GM18873 (cell line): ENCODE results near the gene LCE1E.

Experiments
- ATAC-seq: cut with Tn5 transposase; IDR thresholded peaks from one replicate; pipeline ENCODE4 v1.9.1; 2021; ENCODE audit warnings: mild to moderate bottlenecking, moderate library complexity, moderate number of reproducible peaks; ENCODE audit not compliant: unreplicated experiment, low FRiP score

Gene LCE1E, protein sequence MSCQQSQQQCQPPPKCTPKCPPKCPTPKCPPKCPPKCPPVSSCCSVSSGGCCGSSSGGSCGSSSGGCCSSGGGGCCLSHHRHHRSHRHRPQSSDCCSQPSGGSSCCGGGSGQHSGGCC

DNA sequence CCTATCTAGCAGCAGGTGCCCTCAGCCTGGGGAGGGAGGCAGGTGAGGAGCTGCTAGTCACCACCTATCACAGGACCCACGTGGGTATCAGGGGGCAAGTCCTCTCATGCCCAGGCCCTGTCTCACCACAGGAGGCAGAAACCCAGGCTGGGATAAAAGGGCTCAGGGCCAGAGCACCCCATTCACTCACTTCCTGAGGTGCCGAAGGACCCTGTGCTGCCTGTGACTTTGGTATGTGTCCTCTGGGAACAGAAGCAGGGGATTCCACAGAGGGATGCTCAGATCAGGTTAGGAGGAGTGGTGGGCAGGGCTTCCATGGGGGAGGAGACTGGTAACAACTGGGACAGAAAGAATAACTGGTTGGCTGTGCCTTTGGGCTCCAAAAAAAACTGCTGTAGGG is at the start of gene LCE1E:
Gene LCE1E (plus strand): TSS at position 181 of the 400 bp plus-strand sequence. CDS start 1,043 bp downstream, outside the sequence.
- ATAC-seq, result no peak

DNA sequence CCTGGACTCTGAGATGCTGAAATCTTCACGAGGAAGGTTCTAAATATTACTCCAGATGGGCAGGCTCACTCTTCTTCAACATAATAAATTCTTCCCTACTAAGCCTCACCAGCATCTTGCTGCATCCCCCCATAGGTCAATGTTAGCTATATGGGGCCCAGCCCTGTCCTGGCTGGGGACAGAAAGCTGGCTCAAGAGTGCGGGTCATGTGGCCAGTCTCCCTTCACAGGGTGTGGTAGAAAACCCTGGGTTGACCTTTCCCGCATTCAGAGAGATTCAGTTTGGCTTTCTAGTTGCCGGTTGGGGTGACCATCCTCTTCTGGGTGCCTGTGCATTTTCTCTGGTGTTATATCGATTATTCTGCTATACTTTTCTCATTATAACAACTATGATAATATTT is 48.1 kb upstream of the LCE1E start:
- no peak for ATAC-seq

DNA sequence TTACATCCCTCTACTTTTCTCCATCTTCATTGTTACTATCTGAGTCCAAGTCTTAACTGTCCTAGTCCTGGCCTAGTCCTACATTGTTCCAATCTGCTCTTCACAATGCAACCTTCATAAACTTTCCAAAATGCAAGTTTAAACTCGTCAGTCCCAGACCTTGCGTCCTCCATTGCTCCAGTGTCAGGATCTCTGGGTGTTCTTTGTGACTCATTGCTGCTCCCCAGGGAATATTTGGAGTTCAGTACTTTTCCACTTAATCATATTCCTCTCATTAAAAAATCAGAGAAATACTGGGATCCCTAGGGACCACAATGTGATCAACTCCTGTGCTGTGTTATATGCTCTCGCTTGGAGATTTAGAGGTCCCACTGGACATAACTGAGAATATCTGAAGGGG is 46.2 kb upstream of the LCE1E start:
- no peak for ATAC-seq

DNA sequence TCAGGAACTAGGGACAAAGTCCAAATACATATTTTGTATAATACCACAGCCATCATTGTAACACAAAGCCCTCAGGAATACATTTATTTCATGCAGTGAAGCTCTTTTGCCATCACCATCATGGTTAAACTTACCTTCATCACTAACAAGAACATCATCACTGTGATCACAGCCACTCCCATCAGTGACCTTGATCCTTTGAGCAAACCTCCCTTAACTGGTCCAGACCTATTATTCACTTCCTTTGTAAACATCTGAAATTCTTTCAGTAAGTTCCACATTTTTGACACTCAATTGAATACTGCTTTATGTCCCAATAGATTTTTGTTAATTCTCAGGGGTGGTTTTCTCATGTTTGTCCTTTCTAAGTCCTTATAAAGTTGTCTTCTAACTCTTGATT is 44.4 kb upstream of the LCE1E start:
- ATAC-seq, result no peak

DNA sequence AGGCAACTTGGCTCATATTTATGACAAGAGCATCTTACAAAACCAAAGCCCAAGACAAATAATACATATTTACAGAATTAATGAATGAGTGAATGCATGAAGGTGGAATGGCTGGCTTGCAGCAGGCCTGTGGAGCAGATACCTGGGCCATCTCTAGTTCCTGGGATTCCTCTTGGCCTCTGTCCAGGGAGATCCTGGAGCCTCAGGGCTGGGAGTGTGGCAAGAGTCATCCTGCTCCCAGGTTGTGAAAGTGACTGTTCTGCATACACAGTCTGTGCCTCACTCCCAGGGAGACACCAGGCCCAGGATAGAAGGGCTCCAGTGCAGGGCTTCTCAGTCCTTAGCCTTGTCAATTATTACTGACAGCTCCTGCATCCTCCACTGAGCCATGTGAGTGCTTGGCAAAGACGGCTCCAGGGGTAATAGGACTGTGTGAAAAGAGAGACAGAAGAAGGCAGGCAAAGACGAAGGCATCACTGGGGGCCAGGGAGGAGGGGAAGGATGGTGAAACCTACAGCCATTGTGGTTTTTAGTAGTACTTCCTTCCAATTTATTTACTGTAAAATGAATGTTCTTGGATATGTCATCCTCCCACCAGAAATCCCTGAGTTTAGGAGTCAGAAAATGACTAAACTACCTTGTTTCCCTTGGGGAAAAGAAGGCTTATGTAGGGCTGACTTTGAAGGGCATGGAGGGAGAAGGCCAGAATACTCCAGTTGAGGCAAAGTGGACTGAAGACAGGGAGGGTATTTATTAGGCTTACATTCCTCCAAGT is 42.5 kb upstream of the LCE1E start:
- no peak for ATAC-seq

DNA sequence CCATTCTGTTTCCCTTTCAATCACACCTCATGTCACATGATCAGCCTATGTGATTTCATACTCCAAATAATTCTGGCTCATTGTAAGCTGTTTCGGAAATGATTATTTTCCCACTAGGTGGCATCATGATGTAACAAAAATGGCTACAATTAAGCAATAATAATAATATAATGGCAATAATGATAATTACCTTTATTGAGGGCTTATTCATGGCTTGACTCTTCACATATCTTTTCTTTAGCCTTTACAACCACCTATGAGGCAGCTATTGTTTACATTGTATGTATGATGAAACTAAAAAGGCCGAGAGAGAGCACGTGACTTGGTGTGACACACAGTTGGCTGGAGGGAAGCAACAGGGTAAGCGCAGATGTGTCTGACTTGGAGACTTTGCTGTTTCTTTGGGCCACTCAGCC is 40.8 kb upstream of the LCE1E start:
- no peak for ATAC-seq

DNA sequence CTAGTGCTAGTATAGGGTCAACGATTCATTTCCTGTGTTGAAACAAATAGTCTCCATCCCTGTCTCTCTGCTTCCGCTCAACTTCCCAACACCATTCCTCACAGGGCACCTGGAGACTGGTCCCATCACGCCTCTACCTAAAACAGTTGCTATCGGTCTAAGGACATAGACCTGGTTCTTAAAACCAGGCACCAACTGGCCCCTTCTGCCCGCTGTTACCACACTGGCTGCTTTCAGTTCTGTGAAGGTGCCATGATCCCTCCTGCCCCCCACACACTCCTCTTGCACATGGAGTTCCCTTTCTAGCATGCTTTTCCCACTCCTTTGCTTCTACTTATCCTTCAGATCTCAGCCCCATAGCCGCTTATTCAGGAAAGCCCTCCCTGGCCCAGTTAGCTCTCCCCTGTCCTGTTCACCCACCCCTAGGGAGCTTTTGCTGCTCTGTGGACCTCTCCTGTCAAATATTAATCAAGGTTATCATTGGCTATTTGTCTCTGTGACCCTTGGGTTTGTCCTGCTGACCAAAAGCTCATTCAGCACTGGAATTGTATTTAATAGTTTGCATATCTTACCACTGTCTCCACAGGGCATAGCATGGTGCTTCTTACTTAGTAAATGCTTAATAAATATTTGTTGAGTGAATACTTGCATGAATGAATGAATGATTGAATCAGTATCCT is 40.2 kb upstream of the LCE1E start:
- no peak for ATAC-seq

DNA sequence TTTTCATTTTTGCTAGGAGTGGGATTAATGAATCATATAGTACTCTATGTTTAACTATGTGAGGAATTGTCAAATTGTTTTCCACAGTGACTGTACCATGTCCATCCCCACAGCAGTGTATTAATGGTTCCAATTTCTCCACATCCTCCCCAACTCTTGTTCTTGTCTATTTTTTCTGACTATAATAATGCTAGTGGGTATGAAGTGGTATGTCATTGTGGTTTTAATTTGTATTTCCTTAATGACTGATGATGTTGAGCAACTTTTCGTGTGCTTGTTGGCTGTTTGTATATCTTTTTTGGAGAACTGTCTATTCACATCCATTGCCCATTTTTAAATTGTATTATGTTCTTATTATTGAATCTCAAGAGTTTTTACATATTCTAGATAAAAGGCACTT is 38.2 kb upstream of the LCE1E start:
- no peak for ATAC-seq

DNA sequence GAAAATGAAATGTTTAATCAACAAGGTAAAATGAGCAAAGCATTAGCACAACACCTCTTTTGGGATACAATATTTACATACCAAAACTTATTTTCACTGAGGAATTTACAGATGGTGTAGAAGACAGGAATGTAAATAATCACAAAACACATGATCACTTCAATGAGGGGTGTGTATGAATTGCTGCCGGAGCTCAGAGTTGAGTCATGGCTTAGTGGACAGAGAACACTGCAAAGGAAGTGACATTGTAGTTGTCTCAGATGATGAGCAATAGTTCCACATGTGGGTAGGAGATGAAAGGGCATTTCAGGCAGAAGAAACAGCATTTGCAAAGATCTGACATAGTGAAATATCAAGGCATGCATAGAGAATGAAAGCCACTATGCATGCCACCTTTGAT is 33.8 kb upstream of the LCE1E start:
- no peak for ATAC-seq

DNA sequence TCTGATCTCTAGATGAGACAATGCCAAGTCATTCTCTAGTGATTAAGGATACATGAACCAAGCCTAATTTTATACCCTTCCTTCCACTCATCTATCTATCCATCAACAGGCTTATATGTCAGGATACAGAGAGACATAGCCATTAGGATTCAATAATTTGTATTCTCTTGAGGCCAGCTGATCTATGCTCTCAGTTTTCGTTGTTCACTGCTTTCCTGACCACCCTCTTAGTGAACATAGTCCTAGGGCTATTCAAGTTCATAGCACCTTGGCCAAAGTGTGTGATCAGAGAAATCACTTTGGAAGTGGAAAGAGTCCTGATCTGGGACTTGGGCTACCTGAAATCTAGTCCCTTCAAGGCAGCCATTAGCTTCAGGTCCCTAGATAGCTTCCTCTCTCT is 32.5 kb upstream of the LCE1E start:
- no peak for ATAC-seq

DNA sequence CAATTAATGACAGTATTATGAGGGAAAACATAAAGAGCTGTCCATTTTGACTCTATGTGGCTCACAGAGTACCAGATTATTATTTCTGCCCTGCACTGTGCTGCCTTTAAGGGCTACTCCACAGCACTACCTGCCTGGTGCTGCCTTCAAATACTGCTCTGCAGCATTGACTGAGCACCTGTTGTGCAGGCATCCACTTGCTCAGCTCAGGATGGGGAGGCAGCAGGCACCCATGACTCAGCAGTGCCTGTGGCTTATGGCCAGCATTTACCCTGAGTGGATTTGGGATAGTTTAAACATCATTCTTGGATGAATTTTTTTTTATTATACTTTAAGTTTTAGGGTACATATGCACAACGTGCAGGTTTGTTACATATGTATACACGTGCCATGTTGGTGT is 29.2 kb upstream of the LCE1E start:
- no peak for ATAC-seq

DNA sequence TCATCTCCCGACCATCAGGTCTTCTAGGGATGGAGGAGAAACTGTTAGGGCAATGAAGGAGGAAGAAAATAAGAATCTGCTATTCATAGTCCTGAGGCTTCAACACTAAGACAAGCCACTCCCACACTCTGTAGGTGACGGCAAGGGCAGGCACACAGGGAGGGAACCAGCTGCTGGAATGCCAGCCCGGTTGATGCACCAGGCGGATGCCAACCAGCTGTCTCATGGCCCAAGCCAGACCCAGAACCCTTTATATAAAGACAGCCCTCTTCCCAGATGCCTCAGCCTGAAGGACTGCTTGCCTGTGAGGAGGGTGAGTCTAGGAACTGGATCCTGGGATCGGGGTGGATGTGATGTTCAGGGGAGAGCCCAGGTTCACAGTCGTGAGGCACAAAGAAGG is 28.3 kb upstream of the LCE1E start, which contains the start of gene KPRP:
Gene KPRP (plus strand): TSS at position 279 of the 400 bp plus-strand sequence. CDS start 1,564 bp downstream, outside the sequence.
- ATAC-seq, result no peak

DNA sequence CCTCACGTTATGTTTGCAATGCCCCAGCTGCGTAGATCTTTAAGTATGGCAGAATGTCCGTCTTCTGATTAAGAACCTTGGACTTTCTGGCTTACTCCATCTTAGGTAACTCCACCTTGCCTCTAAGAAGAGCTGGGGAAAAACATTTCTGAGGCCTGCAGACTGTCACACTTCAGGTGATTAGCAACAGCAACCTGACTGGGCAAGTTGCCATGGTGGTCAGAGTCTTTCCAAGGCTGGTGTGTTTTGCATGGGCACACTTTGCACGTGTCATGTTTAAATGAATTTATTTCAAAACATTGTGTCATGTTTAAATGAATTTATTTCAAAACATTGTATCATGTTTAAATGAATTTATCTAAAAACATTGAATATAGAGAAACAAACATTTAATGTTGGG is 27.4 kb upstream of the LCE1E start:
- no peak for ATAC-seq

DNA sequence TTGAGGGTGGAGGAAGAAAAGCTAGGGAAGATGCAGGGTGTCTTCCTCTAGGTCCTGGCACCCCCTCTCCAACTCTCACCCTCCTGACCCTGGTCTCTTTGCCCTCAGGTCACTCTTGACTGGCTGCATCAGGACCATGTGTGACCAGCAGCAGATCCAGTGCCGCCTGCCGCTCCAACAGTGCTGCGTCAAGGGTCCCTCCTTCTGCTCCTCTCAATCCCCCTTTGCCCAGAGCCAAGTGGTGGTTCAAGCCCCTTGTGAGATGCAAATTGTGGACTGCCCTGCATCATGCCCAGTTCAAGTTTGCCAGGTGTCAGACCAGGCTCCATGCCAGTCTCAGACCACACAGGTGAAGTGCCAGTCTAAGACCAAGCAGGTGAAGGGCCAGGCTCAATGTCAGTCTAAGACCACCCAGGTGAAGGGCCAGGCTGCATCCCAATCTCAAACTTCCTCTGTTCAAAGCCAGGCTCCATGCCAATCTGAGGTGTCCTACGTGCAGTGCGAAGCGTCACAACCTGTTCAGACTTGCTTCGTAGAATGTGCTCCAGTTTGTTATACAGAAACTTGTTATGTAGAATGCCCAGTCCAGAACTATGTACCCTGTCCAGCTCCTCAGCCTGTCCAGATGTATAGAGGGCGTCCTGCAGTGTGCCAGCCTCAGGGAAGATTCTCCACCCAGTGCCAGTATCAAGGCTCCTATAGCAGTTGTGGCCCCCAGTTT is 26.4 kb upstream of the LCE1E start:
- ATAC-seq, result no peak

DNA sequence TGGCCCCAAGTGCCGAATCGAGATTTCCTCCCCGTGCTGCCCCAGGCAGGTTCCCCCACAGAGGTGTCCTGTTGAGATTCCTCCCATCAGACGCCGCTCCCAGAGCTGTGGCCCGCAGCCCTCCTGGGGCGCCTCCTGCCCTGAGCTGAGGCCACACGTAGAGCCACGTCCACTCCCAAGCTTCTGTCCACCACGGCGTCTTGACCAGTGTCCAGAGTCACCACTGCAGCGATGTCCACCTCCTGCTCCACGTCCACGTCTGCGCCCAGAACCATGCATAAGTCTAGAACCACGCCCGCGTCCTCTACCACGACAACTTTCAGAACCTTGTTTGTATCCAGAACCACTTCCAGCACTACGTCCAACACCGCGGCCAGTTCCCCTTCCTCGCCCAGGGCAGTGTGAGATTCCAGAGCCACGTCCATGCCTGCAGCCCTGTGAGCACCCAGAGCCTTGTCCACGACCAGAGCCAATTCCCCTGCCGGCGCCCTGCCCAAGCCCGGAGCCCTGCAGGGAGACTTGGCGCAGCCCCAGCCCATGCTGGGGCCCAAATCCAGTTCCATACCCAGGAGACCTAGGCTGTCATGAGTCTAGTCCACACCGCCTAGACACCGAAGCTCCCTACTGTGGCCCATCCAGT is 25.4 kb upstream of the LCE1E start:
- no peak for ATAC-seq

DNA sequence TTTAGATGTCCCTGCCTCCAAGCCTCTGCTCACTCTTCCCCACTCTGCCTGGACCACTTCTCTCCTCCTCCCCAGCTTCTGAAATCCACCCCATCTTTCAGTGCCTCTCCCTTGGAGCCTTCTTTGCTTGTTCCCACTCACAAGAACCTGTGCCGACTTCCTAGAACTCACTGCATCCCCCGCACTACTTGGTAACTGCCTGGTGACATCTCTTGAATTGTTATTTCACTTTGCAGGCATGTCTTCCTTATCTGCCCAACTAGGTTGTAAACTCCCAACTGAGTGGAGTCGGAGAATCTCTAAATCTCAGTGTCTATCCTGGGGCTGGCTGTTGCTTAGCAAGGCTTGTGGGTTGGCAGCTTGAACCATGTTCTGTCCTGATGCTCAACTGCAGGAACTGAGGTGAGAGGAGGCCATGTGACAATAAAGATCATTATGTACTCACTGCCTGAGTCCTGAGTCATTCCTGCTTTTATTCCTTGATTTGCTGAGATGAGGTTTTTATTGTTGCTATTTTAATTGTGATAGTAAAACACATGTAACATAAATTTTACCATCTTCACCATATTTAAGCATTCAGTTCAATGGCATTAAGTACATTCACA is 24.3 kb upstream of the LCE1E start:
- ATAC-seq, result no peak

DNA sequence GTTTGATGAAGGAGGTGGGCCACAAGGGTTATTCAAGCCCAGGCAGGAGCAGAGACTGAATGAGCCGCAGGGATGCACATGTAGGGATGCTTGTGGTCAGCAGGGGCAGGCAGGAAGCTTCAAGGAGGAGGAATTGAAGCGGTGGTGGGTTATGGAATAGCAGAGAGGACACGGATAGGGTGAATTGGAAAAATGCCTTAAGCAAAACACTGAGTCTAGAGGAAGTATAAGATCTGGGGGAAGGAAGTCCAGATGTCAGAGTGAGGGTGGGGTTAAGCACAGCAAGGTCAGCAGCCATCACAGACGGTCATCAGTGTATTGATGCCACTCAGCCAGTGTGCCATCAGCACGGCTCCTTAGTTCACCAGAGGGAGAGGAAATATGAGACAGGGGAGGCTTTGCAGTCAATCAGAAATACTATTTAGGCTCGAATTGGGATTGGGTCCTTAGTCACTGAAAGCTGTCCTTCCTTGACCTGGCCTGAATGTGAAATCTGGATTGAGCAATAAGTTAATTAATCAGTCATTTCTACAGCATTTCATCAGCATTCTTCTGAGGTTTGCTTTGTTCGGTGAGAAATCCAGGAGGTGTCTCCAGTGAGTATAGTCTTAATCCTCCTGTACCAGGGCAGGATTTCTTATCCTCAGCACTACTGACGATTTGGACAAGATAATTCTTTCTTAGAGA is 17.1 kb upstream of the LCE1E start:
- no peak for ATAC-seq

DNA sequence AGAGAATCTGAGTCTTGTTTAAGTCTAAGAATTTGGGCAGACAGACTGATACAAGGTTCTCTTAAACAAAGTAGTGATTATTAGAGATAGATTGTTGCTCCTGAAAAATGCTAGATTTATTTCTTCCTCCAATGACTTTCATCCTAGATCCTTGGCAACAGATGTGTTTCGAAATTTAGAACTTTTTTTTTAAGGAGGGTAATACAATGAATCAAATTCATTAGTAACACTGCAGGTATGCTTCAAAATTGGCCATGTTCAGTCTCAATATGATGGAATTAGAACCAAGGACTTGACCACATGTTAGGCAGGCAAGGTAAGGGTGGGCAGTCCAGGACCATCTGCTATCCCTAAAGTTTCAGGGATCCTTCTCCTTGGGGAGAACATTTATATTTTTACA is 15.6 kb upstream of the LCE1E start:
- ATAC-seq, result no peak

DNA sequence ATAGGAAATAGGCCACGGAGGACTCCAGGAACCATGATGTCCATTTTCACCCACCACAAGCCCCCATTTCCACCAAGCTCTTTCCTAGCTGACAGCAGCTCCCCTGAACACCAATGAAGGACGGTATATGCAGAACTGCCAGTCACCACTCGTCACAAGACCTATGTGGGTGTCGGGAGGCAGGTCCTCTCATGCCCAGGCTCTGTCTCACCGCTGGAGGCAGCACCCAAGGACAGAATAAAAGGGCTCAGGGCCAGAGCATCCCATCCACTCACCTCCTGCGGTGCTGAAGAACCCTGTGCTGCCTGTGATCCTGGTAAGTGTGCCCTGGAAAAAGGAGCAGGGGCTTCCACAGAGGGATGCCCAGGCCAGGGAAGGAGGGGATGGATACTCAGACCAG is 11.2 kb upstream of the LCE1E start, which contains the start of gene LCE1F:
Gene LCE1F (plus strand): TSS at position 266 of the 400 bp plus-strand sequence. CDS start 1,232 bp downstream, outside the sequence.
- no peak for ATAC-seq
